Thyroid gland (tissue), 4 donors: ENCODE data around the gene DNAJB12.

Experiments
- POLR2A ChIP-seq, 2 donors: fragments of 450-650 bp; IDR thresholded peaks; one replicate each; pipeline ENCODE4 v1.6.1; 2017; ENCODE audit warnings: antibody characterized with exemption in 2 of 2, mild to moderate bottlenecking in 2 of 2, moderate library complexity in 1 of 2
- TF ChIP-seq, protein P1 (sequence below), 6 experiments: fragments of 200-600 bp in 3 of 6; fragments of 450-650 bp in 3 of 6; sonication (generic) in 3 of 6; IDR thresholded peaks; one replicate each; pipeline ENCODE4 v1.5.1; 2016 to 2019; ENCODE audit warnings: antibody characterized with exemption in 6 of 6, mild to moderate bottlenecking in 2 of 6, inconsistent platforms in 1 of 6, moderate library complexity in 1 of 6

DNA sequence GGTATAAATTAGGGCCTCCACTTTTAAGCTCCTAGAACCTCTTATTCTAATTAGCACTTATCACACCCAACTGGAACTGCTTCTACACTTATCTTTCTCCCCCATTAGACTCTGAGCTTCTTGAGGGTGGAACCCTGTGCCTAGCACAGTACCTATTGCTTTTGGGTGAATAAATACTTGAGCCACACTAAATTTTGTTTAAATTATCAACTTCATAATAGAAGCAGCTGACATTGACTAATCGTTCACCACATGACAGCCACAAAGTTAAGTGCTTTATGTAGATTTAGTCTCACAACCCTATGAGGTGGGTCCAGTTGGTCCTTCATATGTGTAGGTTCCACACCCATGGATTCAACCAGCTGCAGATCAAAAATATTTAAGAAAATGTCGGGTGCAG is 36.0 kb upstream of the DNAJB12 start:
- TF ChIP-seq, protein P1, sequence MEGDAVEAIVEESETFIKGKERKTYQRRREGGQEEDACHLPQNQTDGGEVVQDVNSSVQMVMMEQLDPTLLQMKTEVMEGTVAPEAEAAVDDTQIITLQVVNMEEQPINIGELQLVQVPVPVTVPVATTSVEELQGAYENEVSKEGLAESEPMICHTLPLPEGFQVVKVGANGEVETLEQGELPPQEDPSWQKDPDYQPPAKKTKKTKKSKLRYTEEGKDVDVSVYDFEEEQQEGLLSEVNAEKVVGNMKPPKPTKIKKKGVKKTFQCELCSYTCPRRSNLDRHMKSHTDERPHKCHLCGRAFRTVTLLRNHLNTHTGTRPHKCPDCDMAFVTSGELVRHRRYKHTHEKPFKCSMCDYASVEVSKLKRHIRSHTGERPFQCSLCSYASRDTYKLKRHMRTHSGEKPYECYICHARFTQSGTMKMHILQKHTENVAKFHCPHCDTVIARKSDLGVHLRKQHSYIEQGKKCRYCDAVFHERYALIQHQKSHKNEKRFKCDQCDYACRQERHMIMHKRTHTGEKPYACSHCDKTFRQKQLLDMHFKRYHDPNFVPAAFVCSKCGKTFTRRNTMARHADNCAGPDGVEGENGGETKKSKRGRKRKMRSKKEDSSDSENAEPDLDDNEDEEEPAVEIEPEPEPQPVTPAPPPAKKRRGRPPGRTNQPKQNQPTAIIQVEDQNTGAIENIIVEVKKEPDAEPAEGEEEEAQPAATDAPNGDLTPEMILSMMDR (IDR thresholded peaks at IDR 0.05) = no peak
- no peak for TF ChIP-seq POLR2A (IDR thresholded peaks at IDR 0.05)
